K562 (cell line): ENCODE data around the gene ACTN1. TPM values are rescaled to one million over a fixed set of nuclear protein-coding genes. Genes with fewer than 3 reads are reported as not detected.
A peak's percentile ranks its signal among the peaks of the same experiment; 100 is the strongest.

ENCODE experiments used
- ATF1 ChIP-seq, 2 experiments: fragments of 450-650 bp in 1 of 2; IDR thresholded peaks; 2 replicates each; pipeline ENCODE4 v1.6.1; 2016; ENCODE audit warnings: missing compliant biosample characterization in 1 of 2, missing genetic modification characterization in 1 of 2
- BDP1 ChIP-seq: IDR thresholded peaks from 3 replicates; pipeline ENCODE4 v1.6.1; 2011; ENCODE audit not compliant: insufficient read length, insufficient read depth
- CREM ChIP-seq: IDR thresholded peaks from 2 replicates; pipeline ENCODE4 v1.6.1; 2014; ENCODE audit warnings: antibody characterized with exemption, low read depth
- DDX20 ChIP-seq: fragments of 450-650 bp; IDR thresholded peaks from 2 replicates; pipeline ENCODE4 v1.6.1; 2016; ENCODE audit warnings: missing genetic modification characterization, low read depth, mild to moderate bottlenecking, missing compliant biosample characterization, moderate library complexity
- FOXA1 ChIP-seq: fragments of 450-650 bp; IDR thresholded peaks from 2 replicates; pipeline ENCODE4 v1.6.1; 2016; ENCODE audit warnings: mild to moderate bottlenecking, borderline replicate concordance
- FOXJ3 ChIP-seq: sonication (generic); formaldehyde crosslinking; IDR thresholded peaks from 2 replicates; pipeline ENCODE4 v1.4.0; 2020; ENCODE audit warnings: mild to moderate bottlenecking, missing genetic modification reagents
- GABPB1 ChIP-seq: sonication (generic); formaldehyde crosslinking; IDR thresholded peaks from 2 replicates; pipeline ENCODE4 v1.8.0; 2022; ENCODE audit warnings: mild to moderate bottlenecking, missing genetic modification reagents
- HDGF ChIP-seq: fragments of 450-650 bp; IDR thresholded peaks from 2 replicates; pipeline ENCODE4 v1.6.1; 2016
- JUND ChIP-seq, 2 experiments: IDR thresholded peaks; 2 replicates in 1 of 2; 3 replicates in 1 of 2; pipeline ENCODE4 v1.6.1; 2011; ENCODE audit warnings: borderline replicate concordance in 2 of 2, low read depth in 2 of 2, low read length in 2 of 2, improper control_type of control experiment in 1 of 2, missing biosample characterization in 1 of 2, missing genetic modification characterization in 1 of 2, missing genetic modification reagents in 1 of 2
- NELFE ChIP-seq: IDR thresholded peaks from 2 replicates; pipeline ENCODE4 v1.6.1; 2011; ENCODE audit warnings: mild to moderate bottlenecking; ENCODE audit not compliant: insufficient read depth, insufficient read length
- NFIC ChIP-seq: fragments of 450-650 bp; IDR thresholded peaks from 2 replicates; pipeline ENCODE4 v1.6.1; 2017; ENCODE audit warnings: mild to moderate bottlenecking, inconsistent platforms
- NR2C2 ChIP-seq, 2 experiments: fragments of 200-800 bp in 1 of 2; sonication (Bioruptor generic) in 1 of 2; sonication (generic) in 1 of 2; formaldehyde crosslinking in 1 of 2; IDR thresholded peaks; 2 replicates each; pipeline versions ENCODE4 v1.6.1 to v1.8.0; 2016 to 2022; ENCODE audit warnings: mild to moderate bottlenecking in 1 of 2, missing compliant biosample characterization in 1 of 2, missing genetic modification characterization in 1 of 2, missing genetic modification reagents in 1 of 2
- POU5F1 ChIP-seq: fragments of 150-350 bp; IDR thresholded peaks from 2 replicates; pipeline ENCODE4 v1.6.1; 2014; ENCODE audit warnings: borderline replicate concordance, low read length, low read depth, mild to moderate bottlenecking; ENCODE audit not compliant: partially characterized antibody
- PTTG1 ChIP-seq: fragments of 450-650 bp; IDR thresholded peaks from 2 replicates; pipeline ENCODE4 v1.6.1; 2016; ENCODE audit warnings: low read depth, mild to moderate bottlenecking, missing genetic modification characterization, missing compliant biosample characterization
- RBM17 ChIP-seq: fragments of 200-400 bp; formaldehyde crosslinking; IDR thresholded peaks from 2 replicates; pipeline ENCODE4 v1.6.1; 2017; ENCODE audit warnings: low read depth, mild to moderate bottlenecking, low read length, borderline replicate concordance
- RBM22 ChIP-seq: fragments of 200-400 bp; formaldehyde crosslinking; IDR thresholded peaks from 2 replicates; pipeline ENCODE4 v1.6.1; 2018; ENCODE audit warnings: low read length, low read depth; ENCODE audit not compliant: poor library complexity, severe bottlenecking
- SAFB ChIP-seq: fragments of 200-400 bp; formaldehyde crosslinking; IDR thresholded peaks from 2 replicates; pipeline ENCODE4 v1.6.1; 2017; ENCODE audit warnings: low read depth, low read length, borderline replicate concordance
- SAP30 ChIP-seq: fragments of 200-600 bp; sonication (generic); IDR thresholded peaks from 2 replicates; pipeline ENCODE4 v1.6.1; 2012; ENCODE audit warnings: borderline replicate concordance, low read depth, mild to moderate bottlenecking, moderate library complexity, low read length, control low read depth, inconsistent platforms; ENCODE audit not compliant: insufficient read depth, poor library complexity, severe bottlenecking
- SMAD4 ChIP-seq: fragments of 250-450 bp; sonication (Bioruptor Pico); conservative IDR thresholded peaks from 2 replicates; pipeline ENCODE4 v1.8.0; 2021; ENCODE audit warnings: inconsistent platforms, mild to moderate bottlenecking, moderate library complexity
- SP1 ChIP-seq: sonication (generic); formaldehyde crosslinking; IDR thresholded peaks from 2 replicates; pipeline ENCODE4 v1.8.1; 2022; ENCODE audit warnings: mild to moderate bottlenecking, missing genetic modification reagents
- ZNF282 ChIP-seq: sonication (generic); formaldehyde crosslinking; IDR thresholded peaks from 2 replicates; pipeline ENCODE4 v1.8.1; 2023; ENCODE audit warnings: missing genetic modification reagents
- ZNF778 ChIP-seq: fragments of 450-650 bp; formaldehyde crosslinking; IDR thresholded peaks from 2 replicates; pipeline ENCODE4 v1.4.0; 2020; ENCODE audit warnings: mild to moderate bottlenecking, moderate library complexity
- polyA plus RNA-seq, 8 experiments: library from polyadenylated mRNA; depleted of rRNA in 4 of 8; stranded (reverse) in 5 of 8; unstranded in 3 of 8; fragments of >200 nt; fragmentation: Nextera tagmentation in 2 of 8; fragmentation: Illumina TruSeq in 1 of 8; extraction: Ambion mirVana in 2 of 8; extraction: Trizol in 1 of 8; gene quantifications; 2 replicates each; pipeline versions ENCODE4 v1.2.1 to v1.2.3, GENCODE V29; 2011 to 2014; ENCODE audit warnings: inconsistent platforms in 1 of 8, missing spikeins in 1 of 8
- total RNA-seq, 7 experiments: library from RNA; depleted of rRNA in 6 of 7; stranded (reverse); fragments of >200 nt in 6 of 7; fragmentation: Illumina TruSeq in 2 of 7; extraction: Trizol in 2 of 7; gene quantifications; 2 replicates each; pipeline versions ENCODE4 v1.2.1 to v1.2.3, GENCODE V29; 2011 to 2021; ENCODE audit warnings: low replicate concordance in 1 of 7
- TF ChIP-seq, protein P1 (sequence below), 2 experiments: fragments of 450-650 bp in 1 of 2; sonication (generic) in 1 of 2; formaldehyde crosslinking in 1 of 2; IDR thresholded peaks in 1 of 2; conservative IDR thresholded peaks in 1 of 2; 2 replicates each; pipeline versions ENCODE4 v1.6.1 to v1.8.1; 2016 to 2023; ENCODE audit warnings: mild to moderate bottlenecking in 2 of 2, moderate library complexity in 2 of 2, inconsistent platforms in 1 of 2, missing genetic modification reagents in 1 of 2
- TF ChIP-seq, protein P2 (sequence below), 2 experiments: fragments of 450-650 bp in 1 of 2; sonication (generic) in 1 of 2; formaldehyde crosslinking; conservative IDR thresholded peaks; 2 replicates each; pipeline versions ENCODE4 v1.4.0 to v1.8.1; 2020 to 2022; ENCODE audit warnings: mild to moderate bottlenecking in 1 of 2, missing genetic modification reagents in 1 of 2

ACTN1 gene
- total and polyA plus RNA-seq, 9 of the 15 experiments (the other 6 are each of a cell fraction or from before 2014, with no cell fraction given): 2.2 to 67.7 (median 34.5) TPM

DNA sequence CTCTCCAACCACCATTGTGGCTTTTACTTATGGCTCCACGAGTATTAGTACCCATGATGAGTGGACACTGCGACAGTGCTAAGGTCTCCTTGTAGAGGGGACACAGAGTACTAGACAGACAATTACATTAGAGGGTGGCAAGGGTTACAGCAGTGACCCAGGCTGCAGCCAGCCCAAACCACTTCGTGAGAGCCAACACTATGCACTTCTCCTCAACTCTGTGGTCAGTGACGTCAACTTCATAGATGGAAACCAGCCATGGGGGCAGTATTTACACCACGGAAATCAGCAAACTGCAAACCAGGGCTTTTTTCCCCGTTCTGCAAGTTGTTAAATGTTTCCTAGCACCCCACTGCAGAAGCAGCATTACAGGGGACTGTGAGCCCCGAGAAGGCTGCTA lies 124.7 kb downstream of the ACTN1 start (continued):
- TF ChIP-seq GABPB1 (CRISPR knock-in tag) (no peak), NR2C2 (CRISPR knock-in tag; IDR thresholded peaks at IDR 0.05) (no peak), NR2C2 (tag; IDR thresholded peaks at IDR 0.05) (no peak), RBM22 (no peak), NELFE (no peak), SAFB (no peak), POU5F1 (no peak), PTTG1 (tag) (no peak), FOXJ3 (no peak), NFIC (no peak), SMAD4 (CRISPR knock-in tag) (no peak), ZNF778 (CRISPR knock-in tag) (no peak), SAP30 (no peak), DDX20 (tag) (no peak), BDP1 (no peak), HDGF (no peak), FOXA1 (no peak), CREM (peak; percentile 75), ATF1 (CRISPR knock-in tag; IDR thresholded peaks at IDR 0.05) (no peak), ATF1 (tag; IDR thresholded peaks at IDR 0.05) (peak; percentile 41; the same call in 1 of the 2 replicates), RBM17 (no peak), JUND (IDR thresholded peaks at IDR 0.05; ENCODE audit: borderline replicate concordance, low read depth, low read length) (0 out of 2 replicates have a peak, but pooled peaks have one; percentile 15), JUND (tag; IDR thresholded peaks at IDR 0.05; ENCODE audit: borderline replicate concordance, low read depth, low read length) (no peak), SP1 (no peak), ZNF282 (no peak)
- TF ChIP-seq, protein P1, sequence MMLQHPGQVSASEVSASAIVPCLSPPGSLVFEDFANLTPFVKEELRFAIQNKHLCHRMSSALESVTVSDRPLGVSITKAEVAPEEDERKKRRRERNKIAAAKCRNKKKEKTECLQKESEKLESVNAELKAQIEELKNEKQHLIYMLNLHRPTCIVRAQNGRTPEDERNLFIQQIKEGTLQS (IDR thresholded peaks at IDR 0.05): 0 out of 2 replicates have a peak, but pooled peaks have one; percentile 32
- TF ChIP-seq, protein P1 (CRISPR knock-in tag; conservative IDR thresholded peaks at IDR 0.05): no peak
- TF ChIP-seq, protein P2, sequence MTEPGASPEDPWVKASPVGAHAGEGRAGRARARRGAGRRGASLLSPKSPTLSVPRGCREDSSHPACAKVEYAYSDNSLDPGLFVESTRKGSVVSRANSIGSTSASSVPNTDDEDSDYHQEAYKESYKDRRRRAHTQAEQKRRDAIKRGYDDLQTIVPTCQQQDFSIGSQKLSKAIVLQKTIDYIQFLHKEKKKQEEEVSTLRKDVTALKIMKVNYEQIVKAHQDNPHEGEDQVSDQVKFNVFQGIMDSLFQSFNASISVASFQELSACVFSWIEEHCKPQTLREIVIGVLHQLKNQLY (CRISPR knock-in tag; conservative IDR thresholded peaks at IDR 0.05): no peak
